ENCODE data around the gene LIX1L.

DNA sequence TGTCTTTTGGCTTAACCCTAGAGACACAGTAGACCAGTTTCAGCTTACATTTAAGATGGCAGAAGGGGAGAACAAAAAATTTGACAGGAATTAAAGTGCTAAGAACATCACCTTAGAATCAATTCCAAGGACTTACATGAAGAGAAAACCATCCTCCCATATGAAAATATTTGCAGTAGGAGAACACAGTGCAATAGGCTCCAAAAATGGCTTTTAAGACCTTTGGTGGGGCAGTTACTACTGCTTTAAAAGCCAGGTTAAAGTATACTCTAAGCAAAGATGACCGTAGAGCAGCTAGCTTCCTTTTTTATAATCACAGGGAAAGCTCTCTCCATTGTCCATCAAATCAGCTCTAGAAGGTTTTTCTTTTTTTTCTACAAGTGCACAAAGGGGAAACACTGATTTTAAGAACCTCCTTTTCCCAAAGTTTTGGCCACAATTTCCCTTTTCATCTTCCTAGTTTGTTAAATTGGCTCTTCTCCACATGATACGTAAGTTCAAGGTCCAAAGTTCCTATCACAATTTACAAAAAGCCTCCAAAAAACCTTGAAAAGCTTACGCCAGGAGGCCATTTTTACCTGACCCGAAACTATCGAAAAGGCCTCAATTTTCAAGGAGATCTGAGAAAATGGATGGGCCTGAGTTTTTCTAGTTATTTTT, 35.3 kb upstream of the LIX1L start:
- TF ChIP-seq, protein P1, sequence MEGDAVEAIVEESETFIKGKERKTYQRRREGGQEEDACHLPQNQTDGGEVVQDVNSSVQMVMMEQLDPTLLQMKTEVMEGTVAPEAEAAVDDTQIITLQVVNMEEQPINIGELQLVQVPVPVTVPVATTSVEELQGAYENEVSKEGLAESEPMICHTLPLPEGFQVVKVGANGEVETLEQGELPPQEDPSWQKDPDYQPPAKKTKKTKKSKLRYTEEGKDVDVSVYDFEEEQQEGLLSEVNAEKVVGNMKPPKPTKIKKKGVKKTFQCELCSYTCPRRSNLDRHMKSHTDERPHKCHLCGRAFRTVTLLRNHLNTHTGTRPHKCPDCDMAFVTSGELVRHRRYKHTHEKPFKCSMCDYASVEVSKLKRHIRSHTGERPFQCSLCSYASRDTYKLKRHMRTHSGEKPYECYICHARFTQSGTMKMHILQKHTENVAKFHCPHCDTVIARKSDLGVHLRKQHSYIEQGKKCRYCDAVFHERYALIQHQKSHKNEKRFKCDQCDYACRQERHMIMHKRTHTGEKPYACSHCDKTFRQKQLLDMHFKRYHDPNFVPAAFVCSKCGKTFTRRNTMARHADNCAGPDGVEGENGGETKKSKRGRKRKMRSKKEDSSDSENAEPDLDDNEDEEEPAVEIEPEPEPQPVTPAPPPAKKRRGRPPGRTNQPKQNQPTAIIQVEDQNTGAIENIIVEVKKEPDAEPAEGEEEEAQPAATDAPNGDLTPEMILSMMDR (conservative IDR thresholded peaks at IDR 0.05; ENCODE audit: low read length): no peak
- TF ChIP-seq EZH2phosphoT487 (IDR thresholded peaks at IDR 0.05; ENCODE audit: borderline replicate concordance, low read depth, low read length): no peak

Measured in OCI-LY7 (cell line).